Right ventricle myocardium inferior (tissue), 1 donor: Measurements from ENCODE around the gene ZNF785. TPM values are rescaled to one million over a fixed set of nuclear protein-coding genes. Genes with fewer than 3 reads are reported as not detected.
A peak's percentile ranks its signal among the peaks of the same experiment; 100 is the strongest.
"Not testable (repeated sequence)": the region's sequence is repeated elsewhere in the genome, so short reads cannot be mapped to it uniquely, and the experiment has no call there.

Source experiments
- ATAC-seq: fragments of 200-7000 bp; cut with Tn5 transposase; one replicate; pipeline ENCODE4 v1.9.1; 2020; ENCODE audit warnings: mild to moderate bottlenecking, moderate library complexity
- DNase-seq: peaks from one replicate; pipeline ENCODE4 v3.0.0; 2021; ENCODE audit errors: missing footprints
- intact Hi-C: fragments of 100-400 bp; cut with DNase I; formaldehyde crosslinking; loops from one replicate; pipeline ENCODE4 v1.11.0; 2022
- long read RNA-seq: library from polyadenylated mRNA; unstranded; transcript quantifications from one replicate; pipeline ENCODE4 v2.0.0, GENCODE V29; 2021
- total RNA-seq: library from RNA; stranded (reverse); fragmentation: NEBNext Ultra II Directional; extraction: Animal tissue kit (Norgen Biotek cat#: 25700); gene quantifications from one replicate; pipeline ENCODE4 v1.2.1, GENCODE V29; 2021
- donor health status: DM: no; HTN: yes; CAD: no; lungs with severe emphysema.

Gene ZNF785
- 7.6 TPM for total RNA-seq
- long read RNA-seq, partial matches to known transcripts = 0 of 2 reads
- long read RNA-seq, other reads (novel, unspliced or antisense) = 1 of 2 reads

DNA sequence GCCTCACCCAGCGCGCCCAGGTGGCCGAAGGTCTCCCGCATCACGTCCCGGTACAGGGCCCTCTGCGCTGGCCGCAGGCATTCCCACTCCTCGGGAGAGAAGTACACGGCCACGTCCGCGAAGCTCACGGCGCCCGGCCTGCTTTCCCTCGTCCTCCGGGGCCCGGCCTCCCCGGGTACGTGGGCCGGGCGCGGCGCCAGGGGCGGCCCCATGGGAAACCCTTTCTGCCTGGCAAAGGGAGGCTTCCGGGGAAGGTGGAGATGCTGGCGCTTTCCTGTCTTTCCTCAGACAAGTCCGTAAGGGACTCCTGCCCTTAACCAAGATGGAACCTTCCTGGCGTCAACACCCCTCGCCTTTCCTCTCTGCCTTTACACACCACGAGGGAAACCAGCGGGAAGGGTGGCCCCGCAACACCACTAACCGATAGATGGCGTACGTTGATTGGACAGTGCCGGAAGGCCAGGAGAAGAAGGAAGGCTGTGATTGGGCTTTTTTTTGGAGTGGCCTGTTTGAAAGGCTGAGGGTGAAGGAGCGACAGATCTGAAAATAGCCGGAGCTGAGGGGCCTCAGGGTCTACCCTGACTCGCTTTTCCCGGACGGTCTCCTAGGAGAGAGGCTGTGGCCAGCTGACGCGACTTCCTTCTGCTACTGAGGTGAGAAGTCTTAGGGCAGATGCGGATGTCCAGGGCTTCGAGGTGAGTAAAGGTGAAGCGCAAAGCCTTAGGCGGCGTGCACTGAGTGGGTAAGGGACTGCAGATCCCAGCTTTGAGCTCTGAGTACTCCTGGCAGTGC is at the start of gene ZNF785:
Gene ZNF785, minus strand, starts transcription at position 298 of the 792 bp plus-strand sequence. Its CDS starts 86 bp downstream, at position 212.
- ATAC-seq (peak; percentile 99), DNase-seq (peak; percentile 97)
- intact Hi-C loops = loop anchor here (2.0 to 5.0 kb wide), 3 partner anchors 43 to 153 kb away; partner anchors contain the start of gene DCTPP1

GRCh38 chr16:30633526-30633925 is 48.0 kb upstream of the ZNF785 start:
- ATAC-seq (no peak), DNase-seq (no peak)
- intact Hi-C loops = no loop called here

- ATAC-seq, intact Hi-C loops: not testable (repeated sequence)
These were observed 47.0 kb upstream of the ZNF785 start for GRCh38 chr16:30632454-30632853.

DNA sequence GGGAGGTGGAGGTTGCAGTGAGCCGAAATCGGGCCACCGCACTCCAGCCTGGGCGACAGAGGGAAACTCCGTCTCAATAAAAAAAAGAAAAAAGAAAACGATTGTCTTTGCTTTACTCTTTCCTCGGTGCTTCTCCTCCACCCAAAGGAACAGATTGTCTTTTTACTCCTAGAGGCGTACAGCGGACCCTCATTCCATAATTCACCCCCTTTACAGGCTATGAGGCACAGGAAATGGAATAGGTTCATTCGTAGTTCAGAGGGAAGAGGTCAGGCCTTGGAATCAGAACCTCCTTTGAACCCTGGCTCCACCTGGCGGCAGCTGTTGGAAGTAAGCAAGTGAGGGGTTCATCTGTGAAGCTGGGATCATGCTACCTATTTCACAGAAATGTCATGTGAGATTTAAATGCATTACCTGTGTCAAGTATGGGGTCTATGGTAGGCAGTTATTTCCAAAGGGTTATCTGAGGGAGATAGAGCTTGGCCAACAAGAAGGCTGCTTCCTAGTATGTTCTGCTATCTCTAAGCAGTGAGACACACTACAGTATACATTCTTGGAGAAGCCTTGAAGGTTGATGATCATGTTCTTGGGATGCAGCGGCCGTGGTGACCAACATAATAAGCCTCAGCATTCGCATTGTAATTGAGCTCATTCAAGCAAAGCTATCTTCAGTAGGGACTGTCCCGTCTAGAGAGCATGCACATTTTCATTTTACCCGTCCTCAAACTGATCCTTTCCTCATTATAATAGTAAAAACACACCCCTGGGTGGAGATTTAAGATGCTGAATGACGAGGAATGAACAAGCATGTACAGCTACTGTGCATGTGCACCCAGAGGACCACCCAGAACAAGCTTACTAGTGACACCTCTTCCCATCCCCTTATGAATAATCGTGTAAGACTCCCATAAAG is 43.4 kb upstream of the ZNF785 start:
- peak; percentile 89 for ATAC-seq
- intact Hi-C loops = loop anchor here (2.0 kb wide), 2 partner anchors 44 to 198 kb away; partner anchors contain the start of genes DCTPP1 and ZNF785
- DNase-seq = peak; percentile 91

More at GRCh38 chr16:30632454-30632853, 47.0 kb upstream of the ZNF785 start:
- not testable (repeated sequence) for DNase-seq

DNA sequence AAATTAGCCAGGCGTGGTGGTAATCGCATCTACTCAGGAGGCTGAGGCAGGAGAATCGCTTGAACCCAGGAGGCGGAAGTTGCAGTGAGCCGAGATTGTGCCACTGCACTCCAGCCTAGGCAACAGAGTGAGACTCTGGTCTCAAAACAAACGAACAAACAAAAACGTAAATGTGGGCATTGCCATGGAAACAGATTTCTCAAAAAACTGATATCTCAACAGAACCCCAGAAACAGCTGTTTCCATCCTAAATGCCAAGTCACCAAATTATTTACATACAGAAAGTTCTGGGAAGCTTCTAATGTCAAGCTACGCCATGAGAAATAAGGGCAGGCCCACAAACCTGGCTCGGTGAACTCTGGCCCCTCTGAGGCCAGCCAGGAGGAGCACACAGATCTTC is 40.7 kb upstream of the ZNF785 start:
- no peak for DNase-seq
- intact Hi-C loops = no loop called here
- ATAC-seq = no peak

GRCh38 chr16:30623536-30624283 is 38.2 kb upstream of the ZNF785 start:
- intact Hi-C loops = no loop called here
- DNase-seq = no peak
- ATAC-seq = no peak

DNA sequence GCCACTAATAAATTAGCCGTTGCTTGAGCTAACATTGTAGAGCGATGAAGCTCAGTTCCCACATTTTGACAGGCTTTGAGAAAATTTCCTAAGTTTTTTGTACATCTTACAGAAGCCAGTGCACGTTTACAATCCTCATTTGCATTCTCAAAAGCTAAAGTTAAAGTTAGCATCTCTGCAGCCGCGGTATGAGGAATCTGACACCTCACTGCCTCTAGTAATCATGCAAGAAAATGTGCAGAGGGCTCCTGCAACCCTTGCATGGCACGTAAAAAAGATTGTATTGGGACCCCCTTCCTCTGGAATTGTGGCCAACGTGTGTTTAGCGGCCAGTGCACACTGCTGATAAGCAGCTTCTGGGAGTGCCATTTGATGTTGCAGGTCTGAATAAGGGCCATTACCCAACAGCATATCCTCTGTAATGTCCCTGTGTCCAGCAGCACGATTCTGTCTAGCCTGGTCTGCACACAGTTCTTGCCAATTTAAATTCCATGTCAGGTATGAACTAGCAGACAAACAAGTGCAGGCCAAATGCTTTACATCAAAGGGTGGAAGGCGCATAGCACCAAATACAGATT is 37.0 kb upstream of the ZNF785 start:
- intact Hi-C loops = no loop called here
- ATAC-seq = no peak
- DNase-seq = no peak

DNA sequence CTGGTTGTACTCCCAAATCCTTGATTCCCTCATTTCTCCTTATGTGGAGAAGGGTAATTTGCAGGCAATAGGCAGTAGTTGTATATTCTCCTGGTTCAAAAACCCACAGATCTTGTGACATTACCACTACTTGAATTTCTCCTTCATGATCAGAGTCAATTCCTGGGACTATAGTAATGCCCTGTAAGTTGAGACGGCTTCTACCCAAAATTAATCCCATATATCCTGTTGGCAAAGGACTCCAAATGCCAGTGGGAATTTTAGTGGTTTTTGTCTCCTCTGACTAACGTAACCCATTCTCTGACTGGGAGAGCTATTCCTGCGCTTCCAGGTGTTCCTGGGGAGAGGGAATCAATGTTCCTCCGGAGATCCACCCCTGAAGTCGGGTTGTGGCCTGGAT is 36.3 kb upstream of the ZNF785 start:
- intact Hi-C loops = no loop called here
- ATAC-seq (no peak), DNase-seq (no peak)

DNA sequence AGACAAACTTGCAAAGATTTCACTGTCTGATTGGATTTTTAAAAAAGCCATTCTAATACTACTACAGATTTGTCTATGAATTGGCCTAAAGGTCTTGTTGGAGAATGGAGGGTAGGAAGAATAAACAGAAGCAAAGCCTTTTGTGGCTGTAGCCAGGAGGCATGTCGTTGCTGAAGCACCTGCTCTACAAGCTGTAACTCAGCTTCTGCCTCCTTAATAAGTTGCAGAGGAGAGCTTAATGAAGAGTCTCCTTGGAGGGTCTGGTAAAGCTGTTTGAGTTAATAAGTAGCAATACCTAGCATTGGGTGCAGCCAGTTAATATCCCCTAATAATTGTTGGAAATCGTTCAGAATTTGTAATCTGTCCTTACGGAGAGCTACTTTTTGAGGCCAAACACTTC is 34.7 kb upstream of the ZNF785 start:
- no peak for DNase-seq
- ATAC-seq = no peak
- intact Hi-C loops = no loop called here

GRCh38 chr16:30619638-30620037 is 34.1 kb upstream of the ZNF785 start:
- no peak for ATAC-seq
- intact Hi-C loops = no loop called here
- DNase-seq = no peak

- intact Hi-C loops = no loop called here
- DNase-seq = no peak
- ATAC-seq = no peak
These were observed 33.7 kb upstream of the ZNF785 start for GRCh38 chr16:30619202-30619601.

DNA sequence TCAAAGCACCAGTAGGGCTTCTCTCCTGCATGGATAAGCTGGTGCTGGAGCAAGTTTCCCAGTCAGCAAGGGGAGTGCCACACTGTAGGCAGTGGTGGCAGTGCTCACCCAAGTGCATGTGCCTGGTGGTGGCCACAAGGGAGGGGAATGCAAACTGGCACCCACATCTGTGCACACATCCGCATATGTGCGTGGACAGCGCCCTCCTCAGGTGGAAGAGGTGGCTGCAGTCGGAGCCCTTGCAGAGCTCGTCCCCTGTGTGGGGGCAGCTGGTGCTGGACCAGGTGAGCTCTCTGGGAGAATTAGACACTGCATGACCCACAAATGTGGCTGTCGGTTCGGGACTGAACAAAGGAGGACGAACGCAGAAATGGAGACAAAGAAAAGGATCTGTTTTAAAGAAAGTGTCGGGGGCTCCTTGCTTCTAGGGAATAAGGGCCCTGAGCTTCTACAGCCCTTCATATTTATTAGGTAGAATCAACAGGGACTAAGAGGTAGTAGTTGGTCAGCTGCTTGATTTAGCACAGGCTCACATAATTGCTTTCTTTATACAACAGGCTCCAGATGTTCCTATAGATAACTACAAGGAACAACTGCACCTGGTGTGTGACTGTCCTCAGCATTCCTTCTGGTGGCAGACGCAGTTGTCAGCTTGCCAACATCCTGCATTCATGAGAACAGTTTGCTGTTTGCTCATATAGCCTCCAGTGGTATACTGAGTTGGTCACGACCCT is 30.0 kb upstream of the ZNF785 start:
- DNase-seq (no peak), ATAC-seq (peak; percentile 51)
- intact Hi-C loops = no loop called here

GRCh38 chr16:30609926-30610839 is 24.7 kb upstream of the ZNF785 start, which contains the start of gene ZNF689:
TSS of gene ZNF689 (minus strand) at chr16:30610389. CDS start at chr16:30610041, 348 bp downstream.
- intact Hi-C loops = no loop called here
- DNase-seq = peak; percentile 92
- peak; percentile 98 for ATAC-seq

DNA sequence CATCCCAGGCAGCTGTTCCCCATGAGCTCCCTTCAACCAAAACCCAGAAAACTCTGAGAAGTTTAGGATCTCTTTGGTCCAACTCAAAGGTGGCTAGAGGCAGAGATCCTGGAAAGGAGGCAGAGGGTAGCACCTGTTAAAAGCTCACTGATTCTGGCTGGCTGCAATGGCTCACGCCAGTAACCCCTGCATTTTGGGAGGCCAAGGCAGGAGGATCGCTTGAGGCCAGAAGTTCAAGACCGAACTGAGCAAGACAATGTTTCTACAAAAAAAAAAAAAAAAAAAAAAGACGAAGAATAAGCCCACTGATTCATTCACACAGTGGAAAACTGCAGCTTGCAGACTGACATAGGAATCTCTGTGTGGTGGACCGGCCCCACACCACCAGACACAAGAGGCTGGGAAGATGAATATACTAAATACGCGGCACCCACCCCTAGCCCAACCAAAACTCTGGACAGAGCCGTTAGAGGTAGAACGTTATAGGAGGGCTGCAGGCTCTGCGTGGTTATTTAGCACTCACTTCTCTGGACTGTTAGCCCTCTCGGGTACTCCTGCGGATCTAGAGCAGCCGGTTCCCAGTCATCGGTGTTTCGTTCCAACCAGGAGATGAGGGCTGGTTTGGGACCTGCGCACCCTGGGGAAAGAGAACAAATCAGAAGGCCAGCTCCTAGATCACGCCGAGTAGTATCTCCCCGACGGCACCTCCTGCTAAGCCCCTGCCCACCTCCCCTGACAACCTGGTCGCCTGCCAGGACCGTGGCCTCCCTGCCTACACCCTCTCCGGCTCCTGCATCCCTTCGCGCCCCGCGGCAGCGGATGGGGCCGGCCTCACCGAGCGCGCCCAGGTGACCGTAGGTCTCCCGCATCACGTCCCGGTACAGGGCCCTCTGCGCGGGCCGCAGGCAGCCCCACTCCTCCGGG is 23.8 kb upstream of the ZNF785 start:
- peak; percentile 64 for ATAC-seq
- DNase-seq = peak; percentile 82
- intact Hi-C loops = no loop called here

- ATAC-seq = no peak
- intact Hi-C loops = no loop called here
- DNase-seq = no peak
These were observed 20.5 kb upstream of the ZNF785 start for GRCh38 chr16:30606004-30606403.

DNA sequence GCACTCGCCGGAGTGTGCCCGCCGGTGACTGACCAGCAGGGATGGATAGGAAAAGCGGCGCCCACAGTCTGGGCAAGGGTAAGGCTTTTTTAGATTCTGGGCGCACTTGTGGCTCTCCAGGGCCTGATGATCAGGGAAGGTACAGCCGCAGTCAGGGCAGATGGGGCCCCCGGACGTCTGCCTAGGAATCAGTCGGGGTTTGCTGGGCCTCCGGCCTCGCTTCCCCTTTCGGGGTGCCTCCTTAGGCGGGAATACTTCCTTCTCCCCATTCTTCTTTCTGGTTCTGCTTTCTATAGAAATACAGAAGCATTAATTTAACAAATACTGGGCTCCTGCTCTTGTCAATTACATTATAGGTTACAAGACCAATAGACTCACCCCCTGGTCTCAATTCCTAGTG is 19.7 kb upstream of the ZNF785 start:
- intact Hi-C loops = no loop called here
- no peak for ATAC-seq
- DNase-seq = no peak
